AG09309 (cell line): ENCODE data around the gene PLA2G4F.

Experiments
- DNase-seq: peaks from one replicate; pipeline ENCODE4 v3.0.0-alpha.2; 2010; ENCODE audit warnings: low read depth
- H3K4me3 ChIP-seq: 2 replicates; pipeline ENCODE4 v1.5.1; 2011; ENCODE audit warnings: mild to moderate bottlenecking, low read depth, low read length, moderate library complexity; ENCODE audit not compliant: control insufficient read depth
- CTCF ChIP-seq: IDR thresholded peaks from 2 replicates; pipeline ENCODE4 v1.5.1; 2011; ENCODE audit warnings: mild to moderate bottlenecking, low read depth, low read length, inconsistent platforms; ENCODE audit not compliant: insufficient read depth, control insufficient read depth; ENCODE audit errors: missing control alignments

The PLA2G4F gene

GRCh38 chr15:42156243-42156922, at the start of gene PLA2G4F:
PLA2G4F (minus strand) TSS chr15:42156636; CDS start chr15:42156549, 87 bp downstream.
- TF ChIP-seq CTCF: no peak
- DNase-seq: no peak
- no peak within 1 kb of the TSS for H3K4me3 ChIP-seq

GRCh38 chr15:42203891-42204290, 47.5 kb upstream of the PLA2G4F start:
- no peak for TF ChIP-seq CTCF
- peak; percentile 64 for DNase-seq
- no peak overlapping the region for H3K4me3 ChIP-seq

GRCh38 chr15:42202653-42203052, 46.2 kb upstream of the PLA2G4F start:
- no peak overlapping the region for H3K4me3 ChIP-seq
- no peak for DNase-seq
- no peak for TF ChIP-seq CTCF

- TF ChIP-seq CTCF: no peak
- no peak overlapping the region for H3K4me3 ChIP-seq
- DNase-seq: no peak
These were observed 45.4 kb upstream of the PLA2G4F start for GRCh38 chr15:42201801-42202200.

- DNase-seq: no peak
- H3K4me3 ChIP-seq: no peak overlapping the region
- TF ChIP-seq CTCF: no peak
These were observed 42.7 kb upstream of the PLA2G4F start for GRCh38 chr15:42199126-42199525.

- no peak overlapping the region for H3K4me3 ChIP-seq
- DNase-seq: no peak
- TF ChIP-seq CTCF: no peak
These were observed 42.1 kb upstream of the PLA2G4F start for GRCh38 chr15:42198516-42198915.
